ENCODE measurements around the gene RMI1.

Gene RMI1

GRCh38 chr9:83971485-83971884 is 9.1 kb upstream of the RMI1 start:
- no peak for DNase-seq

- DNase-seq, result no peak
Observed at GRCh38 chr9:83972286-83972685, 8.3 kb upstream of the RMI1 start.

- DNase-seq, result no peak
Observed at GRCh38 chr9:83975300-83975699, 5.3 kb upstream of the RMI1 start.

GRCh38 chr9:83976372-83976771 is 4.2 kb upstream of the RMI1 start:
- DNase-seq, result no peak

- DNase-seq, result no peak
Observed at GRCh38 chr9:83977196-83977595, 3.4 kb upstream of the RMI1 start.

- peak; percentile 84 for DNase-seq
Observed at GRCh38 chr9:83978992-83979811, 1.4 kb upstream of the RMI1 start.

GRCh38 chr9:83979812-83980394 is 702 bp upstream of the RMI1 start, which contains the start of gene HNRNPK:
HNRNPK (minus strand) TSS chr9:83980215; CDS start chr9:83978252, 1,963 bp downstream.
- peak; percentile 100 for DNase-seq

- no peak for DNase-seq
Observed at GRCh38 chr9:83981126-83981871, 694 bp downstream of the RMI1 start.

GRCh38 chr9:83986195-83986594 is 5.6 kb downstream of the RMI1 start:
- no peak for DNase-seq

GRCh38 chr9:83986765-83987401 is 6.3 kb downstream of the RMI1 start:
- no peak for DNase-seq

- no peak for DNase-seq
Observed at GRCh38 chr9:83987402-83987791, 6.8 kb downstream of the RMI1 start.

- no peak for DNase-seq
Observed at GRCh38 chr9:83988411-83988810, 7.8 kb downstream of the RMI1 start.

- DNase-seq, result no peak
Observed at GRCh38 chr9:83991355-83991754, 10.8 kb downstream of the RMI1 start.

GRCh38 chr9:83992407-83992806 is 11.8 kb downstream of the RMI1 start:
- DNase-seq, result no peak

- no peak for DNase-seq
Observed at GRCh38 chr9:83992901-83993300, 12.3 kb downstream of the RMI1 start.

- no peak for DNase-seq
Observed at GRCh38 chr9:83996126-83996525, 15.5 kb downstream of the RMI1 start.

GRCh38 chr9:83999141-83999918 is 18.7 kb downstream of the RMI1 start:
- DNase-seq, result no peak

GRCh38 chr9:84000186-84000585 is 19.6 kb downstream of the RMI1 start:
- no peak for DNase-seq

GRCh38 chr9:84001621-84002020 is 21.0 kb downstream of the RMI1 start:
- no peak for DNase-seq

GRCh38 chr9:84002344-84002743 is 21.7 kb downstream of the RMI1 start:
- DNase-seq, result no peak

GRCh38 chr9:84003246-84003645 is 22.6 kb downstream of the RMI1 start:
- no peak for DNase-seq

- DNase-seq, result no peak
Observed at GRCh38 chr9:84007662-84008061, 27.1 kb downstream of the RMI1 start.

Data from activated CD4-positive, alpha-beta T cell treated with anti-CD3 and anti-CD28 coated beads, Interleukin-2, amount 50 U/mL, for 1 hour (primary cell).